ENCODE results near the gene MAGI1. TPM values are rescaled to one million over a fixed set of nuclear protein-coding genes. Genes with fewer than 3 reads are reported as not detected.

The MAGI1 gene
- polyA plus RNA-seq, 3 donors = not detected

- intact Hi-C loops (cut with micrococcal nuclease) = no loop called here
- H3K27me3 Mint-ChIP-seq (ENCODE audit: low read depth in 3 of 3) = peaks cover 0 to 3% (median 0%) of the 10 kb centered on the region in 3 donors
- H3K36me3 ChIP-seq (replicated peaks in 1 of 2; ENCODE audit: control insufficient read depth in 1 of 2, insufficient read depth in 2 of 2, low read length in 2 of 2) = no peaks in the 10 kb centered on the region
- no peaks in the 10 kb centered on the region for H4K20me1 ChIP-seq (ENCODE audit: insufficient read depth, low read length)
- peak; percentile 78 for TF ChIP-seq CTCF (IDR thresholded peaks at IDR 0.05)
- no peak overlapping the region for H3K4me3 ChIP-seq (replicated peaks in 1 of 3; ENCODE audit: low read depth in 2 of 3, low read length in 3 of 3)
- H3K9me3 Mint-ChIP-seq = peaks cover 0 to 1% (median 0%) of the 10 kb centered on the region in 7 donors
- H3K4me3 Mint-ChIP-seq = no peak overlapping the region
- H3K79me2 ChIP-seq (ENCODE audit: insufficient read depth, low read length) = no peaks in the 10 kb centered on the region
- H3K9me3 ChIP-seq (replicated peaks in 1 of 2; ENCODE audit: control insufficient read depth in 1 of 2, insufficient read depth in 1 of 2, low read length in 2 of 2) = no peaks in the 10 kb centered on the region
- H3K36me3 Mint-ChIP-seq = no peaks in the 10 kb centered on the region
- DNase-seq = peak in 2 of 3 donors; percentile 3
- no peak overlapping the region for H3K9ac ChIP-seq (ENCODE audit: insufficient read depth, low read length, poor library complexity, severe bottlenecking)
- no peak overlapping the region for H3K27ac Mint-ChIP-seq
- no peak overlapping the region for H3K27ac ChIP-seq (ENCODE audit: low read depth in 1 of 2, low read length in 2 of 2)
- H3K4me2 ChIP-seq (replicated peaks; ENCODE audit: extremely low read depth, low read length, poor library complexity, severe bottlenecking) = no peak overlapping the region
- no peaks in the 10 kb centered on the region for H3K4me1 ChIP-seq (ENCODE audit: control insufficient read depth in 1 of 2, insufficient read depth in 2 of 2, low read length in 2 of 2)
- H3K4me1 Mint-ChIP-seq = no peaks in the 10 kb centered on the region
- 42% methylated on average over 2 of the region's 6 CpGs for WGBS (ENCODE audit: insufficient coverage)
- no peaks in the 10 kb centered on the region for H3K27me3 ChIP-seq (ENCODE audit: control insufficient read depth in 2 of 2, insufficient read depth in 2 of 2, low read length in 2 of 2)
- H2AFZ ChIP-seq (ENCODE audit: insufficient read depth, low read depth, low read length, poor library complexity, severe bottlenecking) = no peak overlapping the region
Observed at GRCh38 chr3:65732051-65732935, 306.4 kb downstream of the MAGI1 start.

GRCh38 chr3:65730449-65730848 lies 308.3 kb downstream of the MAGI1 start:
- TF ChIP-seq CTCF (IDR thresholded peaks at IDR 0.05) = no peak
- no peak overlapping the region for H3K4me3 ChIP-seq (replicated peaks in 1 of 3; ENCODE audit: low read depth in 2 of 3, low read length in 3 of 3)
- Mint-ChIP-seq H3K36me3 (no peaks in the 10 kb centered on the region), H3K9me3 (peaks cover 0 to 1% (median 0%) of the 10 kb centered on the region in 7 donors), H3K4me1 (no peaks in the 10 kb centered on the region), H3K4me3 (no peak overlapping the region), H3K27me3 (ENCODE audit: low read depth in 3 of 3) (peaks cover 0 to 4% (median 0%) of the 10 kb centered on the region in 3 donors), H3K27ac (no peak overlapping the region)
- H3K27ac ChIP-seq (ENCODE audit: low read depth in 1 of 2, low read length in 2 of 2) = no peak overlapping the region
- no peaks in the 10 kb centered on the region for H3K27me3 ChIP-seq (ENCODE audit: control insufficient read depth in 2 of 2, insufficient read depth in 2 of 2, low read length in 2 of 2)
- H3K79me2 ChIP-seq (ENCODE audit: insufficient read depth, low read length) = no peaks in the 10 kb centered on the region
- WGBS (ENCODE audit: insufficient coverage) = 97% methylated on average over 5 of the region's 7 CpGs
- no peak overlapping the region for H2AFZ ChIP-seq (ENCODE audit: insufficient read depth, low read depth, low read length, poor library complexity, severe bottlenecking)
- no peaks in the 10 kb centered on the region for H3K36me3 ChIP-seq (replicated peaks in 1 of 2; ENCODE audit: control insufficient read depth in 1 of 2, insufficient read depth in 2 of 2, low read length in 2 of 2)
- intact Hi-C loops (cut with micrococcal nuclease) = no loop called here
- H3K9ac ChIP-seq (ENCODE audit: insufficient read depth, low read length, poor library complexity, severe bottlenecking) = no peak overlapping the region
- no peaks in the 10 kb centered on the region for H3K9me3 ChIP-seq (replicated peaks in 1 of 2; ENCODE audit: control insufficient read depth in 1 of 2, insufficient read depth in 1 of 2, low read length in 2 of 2)
- no peak for DNase-seq
- no peaks in the 10 kb centered on the region for H3K4me1 ChIP-seq (ENCODE audit: control insufficient read depth in 1 of 2, insufficient read depth in 2 of 2, low read length in 2 of 2)
- no peak overlapping the region for H3K4me2 ChIP-seq (replicated peaks; ENCODE audit: extremely low read depth, low read length, poor library complexity, severe bottlenecking)
- no peaks in the 10 kb centered on the region for H4K20me1 ChIP-seq (ENCODE audit: insufficient read depth, low read length)

Data from CD14-positive monocyte (primary cell).